ENCODE results near the gene PTGER4.

Gene PTGER4

DNA sequence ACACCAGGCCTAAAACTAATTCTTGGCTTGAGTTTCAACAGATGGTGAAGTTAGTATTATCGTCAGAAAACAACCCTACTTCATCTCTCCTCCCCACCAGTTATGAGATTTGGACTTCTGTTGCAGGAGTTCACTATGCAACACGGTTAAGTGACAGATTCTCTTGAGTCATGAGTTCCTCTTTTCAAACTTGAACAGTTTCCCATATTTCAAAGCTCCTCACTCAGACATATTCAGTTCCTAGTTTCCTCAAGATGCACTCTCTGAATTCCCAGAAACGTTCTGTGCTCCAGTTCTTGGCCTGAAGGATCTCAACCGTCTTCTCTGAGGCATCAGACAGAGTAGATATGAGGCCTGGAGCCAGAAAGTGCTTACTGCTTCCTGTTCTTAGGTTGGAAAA, 7.3 kb upstream of the PTGER4 start:
- peak; percentile 85 for DNase-seq

- no peak for DNase-seq
Observed at GRCh38 chr5:40674661-40675235, 5.0 kb upstream of the PTGER4 start.

DNA sequence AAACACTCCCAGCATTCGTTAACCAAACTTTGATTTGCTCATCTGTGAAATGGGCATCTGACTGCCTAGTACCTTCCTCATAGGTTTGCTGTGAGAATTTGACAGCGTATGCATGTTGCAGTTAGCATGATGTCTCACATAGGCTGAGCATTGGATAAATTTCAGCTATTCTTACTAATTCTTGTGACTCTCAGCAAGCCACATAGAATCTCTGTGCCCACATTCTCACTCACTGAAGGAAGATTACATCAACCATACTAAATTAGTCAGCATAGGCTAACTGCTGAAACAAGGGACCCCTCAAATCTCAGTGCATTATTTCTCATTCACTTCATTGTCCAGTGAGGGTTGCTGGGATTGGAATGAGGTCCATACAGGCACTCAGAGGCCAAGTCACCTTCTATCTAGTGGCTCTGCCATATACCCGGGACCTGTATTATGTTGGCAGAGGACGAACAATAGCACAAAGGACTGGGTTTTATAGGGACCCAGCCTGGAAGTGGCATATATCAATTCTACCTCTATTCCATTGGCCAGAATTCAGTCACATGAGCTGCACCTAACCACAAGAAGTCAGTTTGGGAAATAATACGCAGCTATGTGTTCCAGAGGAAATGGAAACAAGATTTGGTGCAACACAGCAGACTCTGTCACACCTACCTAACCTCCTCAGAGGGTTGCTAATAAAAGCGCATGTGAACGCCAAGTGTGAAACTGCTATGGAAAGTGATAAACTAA, 4.2 kb upstream of the PTGER4 start:
- DNase-seq, result no peak

GRCh38 chr5:40676613-40677343, 2.9 kb upstream of the PTGER4 start:
- no peak for DNase-seq

GRCh38 chr5:40677456-40677855, 2.3 kb upstream of the PTGER4 start:
- DNase-seq, result no peak

DNA sequence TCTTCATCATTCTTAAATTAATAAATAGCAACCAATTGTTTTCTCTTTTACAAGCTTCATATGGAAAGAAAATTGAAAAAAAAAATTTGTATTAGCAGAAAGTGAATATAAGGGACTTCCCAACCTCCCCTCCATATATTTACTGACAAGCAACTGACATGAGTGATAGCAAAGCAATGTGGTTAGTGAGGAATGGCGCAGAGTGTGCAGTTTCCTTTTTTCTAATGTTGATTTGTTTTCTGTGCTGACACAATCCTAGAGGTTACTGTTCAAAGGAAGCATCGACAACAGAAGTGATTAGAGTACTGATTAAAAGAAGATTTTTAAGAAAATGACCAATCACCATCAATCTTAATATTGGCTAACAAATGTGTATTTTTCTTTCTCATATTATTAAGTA, 1.7 kb upstream of the PTGER4 start:
- DNase-seq, result peak; percentile 76

DNA sequence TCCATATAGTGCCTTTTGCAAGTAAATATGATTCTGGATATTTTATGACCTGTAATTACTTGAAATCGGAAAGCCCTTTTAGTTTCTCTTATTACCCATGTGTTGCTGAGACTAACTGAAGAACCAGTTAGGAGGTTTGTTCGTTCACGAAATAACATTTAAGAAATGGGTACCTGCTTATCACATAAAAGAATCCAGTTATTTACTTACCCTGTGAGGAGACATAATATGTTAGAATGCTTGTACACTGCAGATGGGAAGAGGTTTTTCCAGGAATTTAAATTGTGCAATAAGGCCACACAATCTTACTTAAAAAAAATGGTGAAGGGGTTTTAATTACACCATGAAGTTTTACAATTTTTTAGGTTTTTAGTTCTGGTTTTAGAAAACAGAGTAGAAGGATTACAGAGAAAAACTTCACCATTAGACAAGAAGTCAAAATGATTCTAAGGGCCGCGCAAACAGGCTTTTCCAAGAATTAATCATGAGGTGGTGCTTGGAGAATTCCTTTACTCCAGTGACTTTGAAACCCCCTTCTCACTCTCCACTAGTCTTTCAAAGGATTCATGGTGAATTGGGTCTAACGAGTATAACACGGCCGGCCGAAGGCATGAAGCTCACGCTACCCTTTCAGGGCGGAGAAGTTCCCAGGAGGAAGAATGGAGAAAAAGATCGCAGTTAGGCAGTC, 1.1 kb upstream of the PTGER4 start:
- DNase-seq, result peak; percentile 79

- DNase-seq, result peak; percentile 92
Observed at GRCh38 chr5:40679148-40679912, 385 bp upstream of the PTGER4 start.

- DNase-seq, result no peak
Observed at GRCh38 chr5:40680741-40681362, 1.1 kb downstream of the PTGER4 start.

- DNase-seq, result no peak
Observed at GRCh38 chr5:40681363-40682153, 1.8 kb downstream of the PTGER4 start.

DNA sequence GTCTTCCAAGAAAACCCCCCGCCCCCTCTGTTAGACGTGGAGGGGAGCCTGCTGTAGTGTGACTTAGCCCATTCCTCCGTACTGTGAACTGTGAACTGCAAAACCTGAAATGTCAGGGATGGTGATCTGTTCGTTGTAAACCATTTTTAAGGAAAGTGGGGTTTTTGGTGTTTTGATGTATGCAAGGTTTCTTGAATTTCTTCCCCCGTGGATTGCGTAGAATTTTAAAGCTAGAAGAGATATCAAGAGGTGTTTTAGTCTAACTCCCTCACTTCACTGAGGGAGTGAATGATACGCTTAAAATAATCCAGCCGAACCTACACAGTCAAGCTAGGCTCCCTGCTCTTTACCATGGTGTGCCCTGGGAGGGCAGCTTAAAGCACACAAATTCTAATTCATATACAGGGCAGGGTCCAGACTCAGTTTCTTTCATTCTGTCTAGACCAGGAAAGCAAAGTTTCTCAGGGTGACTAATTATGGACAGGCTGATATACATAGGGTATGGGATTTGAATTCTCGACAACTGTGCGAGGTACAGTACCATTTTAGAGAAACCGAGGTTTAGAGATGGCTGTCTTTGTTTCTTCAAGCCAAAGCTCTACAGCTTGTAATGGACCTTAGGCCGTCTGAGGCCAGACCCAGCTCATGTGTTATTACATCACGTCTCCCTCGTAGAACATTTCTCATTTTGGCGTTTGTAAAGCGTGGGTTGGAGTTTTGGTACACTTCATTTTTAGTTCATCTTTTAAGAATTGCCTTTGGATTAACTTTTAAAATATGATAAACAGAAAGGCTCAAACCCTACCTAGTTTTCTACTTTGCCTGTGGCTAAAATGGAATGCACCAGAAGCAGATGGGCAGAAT, 2.7 kb downstream of the PTGER4 start:
- no peak for DNase-seq

DNA sequence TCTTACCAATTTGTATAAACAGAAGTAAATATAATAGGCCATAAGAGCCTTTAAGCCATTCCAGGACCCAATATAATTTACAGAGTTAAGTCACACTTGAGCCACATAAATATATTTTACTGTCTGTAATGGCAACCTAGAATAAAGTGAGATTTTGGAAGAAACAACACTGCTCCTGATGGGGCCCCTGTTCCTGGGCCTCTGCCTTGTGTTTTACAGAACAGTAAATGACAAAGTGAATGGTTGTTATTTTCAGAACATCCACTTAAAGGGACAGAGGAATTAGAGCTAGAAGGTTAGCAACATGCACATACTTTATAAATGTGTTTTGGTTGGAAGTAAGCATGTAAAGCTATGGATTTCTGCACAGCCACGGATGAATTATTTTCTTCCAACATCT, 3.6 kb downstream of the PTGER4 start:
- no peak for DNase-seq

DNA sequence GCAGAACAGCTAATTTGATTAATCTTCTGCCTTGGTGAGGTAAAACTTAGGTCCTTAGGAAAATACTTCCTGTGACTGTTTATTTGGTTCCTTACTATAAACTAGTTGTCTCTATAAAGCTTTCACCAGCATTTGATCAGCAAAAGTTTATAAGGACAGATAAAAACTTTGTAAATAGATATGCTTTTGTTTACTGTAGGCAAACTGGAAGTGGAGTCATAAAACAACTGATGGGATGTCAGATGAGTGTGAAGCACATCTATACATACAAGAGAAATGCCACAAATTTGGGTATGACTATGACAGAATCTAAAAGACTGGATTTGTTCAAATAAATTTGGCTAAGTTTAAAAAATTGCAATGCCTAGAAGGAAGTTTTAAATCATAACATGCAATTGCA, 5.5 kb downstream of the PTGER4 start:
- DNase-seq, result no peak

DNA sequence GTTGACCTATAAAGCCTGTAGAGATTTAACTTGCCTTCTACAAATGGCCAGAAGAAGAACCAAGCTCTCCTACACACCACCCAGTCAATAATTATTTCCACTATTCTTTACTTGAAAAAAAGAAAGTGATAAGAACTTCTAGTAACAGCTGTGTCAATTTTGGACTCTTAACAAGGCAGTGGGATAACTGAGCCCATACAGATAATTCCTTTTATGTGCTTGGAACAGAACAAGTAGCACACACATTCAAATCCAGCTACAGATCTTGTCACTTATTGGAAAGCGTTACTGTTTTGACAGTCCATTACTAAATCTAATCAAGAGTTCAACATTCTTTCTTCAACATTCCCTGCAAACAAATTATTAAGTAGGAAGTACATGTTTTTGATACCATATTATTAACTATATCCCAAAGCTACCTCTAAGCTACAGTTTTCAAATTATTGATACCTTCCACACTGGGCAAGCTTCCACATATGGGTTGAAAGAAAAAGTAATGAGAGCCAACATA, 6.3 kb downstream of the PTGER4 start:
- no peak for DNase-seq

GRCh38 chr5:40687321-40687720, 7.6 kb downstream of the PTGER4 start:
- no peak for DNase-seq

GRCh38 chr5:40688127-40688761, 8.5 kb downstream of the PTGER4 start:
- peak; percentile 93 for DNase-seq

GRCh38 chr5:40688996-40689395, 9.3 kb downstream of the PTGER4 start:
- no peak for DNase-seq

DNA sequence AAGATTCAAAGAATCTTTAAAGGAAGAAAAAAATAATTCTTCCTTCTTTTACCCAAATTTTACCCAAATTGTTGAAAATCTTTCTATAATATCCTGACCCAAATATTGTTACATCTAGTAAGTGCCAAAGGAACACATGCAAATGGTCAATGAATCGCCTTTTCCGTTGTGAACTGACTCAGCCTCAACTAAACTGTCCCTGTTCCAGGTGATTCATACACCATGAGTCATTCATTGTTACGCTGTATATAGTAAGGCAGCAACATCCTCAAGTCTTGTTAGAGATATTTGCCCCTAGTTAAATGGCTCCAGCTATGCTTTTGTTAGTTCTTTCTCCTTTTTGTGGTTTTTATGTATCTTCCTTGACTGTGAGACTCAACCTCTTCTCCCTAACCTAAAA, 9.7 kb downstream of the PTGER4 start:
- DNase-seq, result peak; percentile 48

GRCh38 chr5:40690267-40690666, 10.6 kb downstream of the PTGER4 start:
- DNase-seq, result no peak

GRCh38 chr5:40691894-40692293, 12.2 kb downstream of the PTGER4 start:
- DNase-seq, result no peak
